SU-DHL-6 (cell line): ENCODE data around the gene CHCT1.
"Not testable (repeated sequence)": the region's sequence is repeated elsewhere in the genome, so short reads cannot be mapped to it uniquely, and the experiment has no call there.

Experiments
- CTCF ChIP-seq: fragments of 200-600 bp; sonication (generic); IDR thresholded peaks from one replicate; pipeline ENCODE4 v1.5.1; 2017; ENCODE audit warnings: antibody characterized with exemption, mild to moderate bottlenecking, low read length, moderate library complexity; ENCODE audit not compliant: insufficient read depth, poor library complexity, severe bottlenecking
- EZH2phosphoT487 ChIP-seq: fragments of 200-600 bp; sonication (generic), shearing (Covaris generic); conservative IDR thresholded peaks from 2 replicates; pipeline ENCODE4 v1.6.1; 2018; ENCODE audit warnings: mild to moderate bottlenecking, antibody characterized with exemption, low read length, moderate library complexity, mixed read lengths

- not testable (repeated sequence) for TF ChIP-seq CTCF, EZH2phosphoT487
These were observed 44.1 kb upstream of the CHCT1 start for GRCh38 chr17:60378187-60378586.
